WTC11 (cell line): ENCODE data around the gene KRT32. TPM values are rescaled to one million over a fixed set of nuclear protein-coding genes. Genes with fewer than 3 reads are reported as not detected.

ENCODE experiments used
- ATAC-seq: fragments of 200-7000 bp; cut with Tn5 transposase; 2 replicates; pipeline ENCODE4 v1.10.0; 2021; ENCODE audit warnings: mild to moderate bottlenecking, moderate library complexity
- CTCF ChIA-PET: fragments of 300-600 bp; sonication (Branson Sonifier 250); formaldehyde crosslinking; loops from one replicate; lab custom pipeline; 2021; ENCODE audit warnings: antibody characterized with exemption; lab: Charles Lee
- POLR2A ChIA-PET: fragments of 350-600 bp; sonication (Branson Sonifier 250); formaldehyde crosslinking; loops from one replicate; lab custom pipeline; 2021; ENCODE audit warnings: antibody characterized with exemption; lab: Charles Lee
- DNase-seq: peaks from one replicate; pipeline ENCODE4 v3.0.0; 2021; ENCODE audit warnings: low spot score
- H3K27ac Mint-ChIP-seq: 2 replicates; pipeline ENCODE4 v1.8.0; 2021; ENCODE audit warnings: mixed read lengths
- H3K27me3 Mint-ChIP-seq: 2 replicates; pipeline ENCODE4 v1.8.0; 2021; ENCODE audit warnings: low read depth, mild to moderate bottlenecking, moderate library complexity, mixed read lengths
- H3K36me3 Mint-ChIP-seq: 2 replicates; pipeline ENCODE4 v1.8.0; 2021; ENCODE audit warnings: mixed read lengths
- H3K4me1 Mint-ChIP-seq: 2 replicates; pipeline ENCODE4 v1.8.0; 2022; ENCODE audit warnings: mixed read lengths
- H3K4me3 Mint-ChIP-seq: 2 replicates; pipeline ENCODE4 v1.8.0; 2021; ENCODE audit warnings: mild to moderate bottlenecking, moderate library complexity, mixed read lengths
- H3K9me3 Mint-ChIP-seq: 2 replicates; pipeline ENCODE4 v1.8.0; 2021; ENCODE audit warnings: mixed read lengths
- E2F1 ChIP-seq: sonication (generic); formaldehyde crosslinking; IDR thresholded peaks from 2 replicates; pipeline ENCODE4 v1.8.0; 2022; ENCODE audit warnings: mild to moderate bottlenecking, missing genetic modification reagents
- GABPB1 ChIP-seq: sonication (generic); formaldehyde crosslinking; IDR thresholded peaks from 2 replicates; pipeline ENCODE4 v1.8.1; 2023; ENCODE audit warnings: mild to moderate bottlenecking, missing genetic modification reagents
- GRHL2 ChIP-seq: fragments of 250-450 bp; sonication (Bioruptor Pico); IDR thresholded peaks from 2 replicates; pipeline ENCODE4 v1.8.0; 2022; ENCODE audit warnings: mild to moderate bottlenecking, moderate library complexity; ENCODE audit not compliant: insufficient replicate concordance, severe bottlenecking
- MAX ChIP-seq: sonication (generic); formaldehyde crosslinking; IDR thresholded peaks from 2 replicates; pipeline ENCODE4 v1.8.0; 2022; ENCODE audit warnings: mild to moderate bottlenecking, missing genetic modification reagents
- NR2C2 ChIP-seq: sonication (generic); formaldehyde crosslinking; IDR thresholded peaks from 2 replicates; pipeline ENCODE4 v1.8.0; 2022; ENCODE audit warnings: mild to moderate bottlenecking, missing genetic modification reagents
- PREB ChIP-seq: sonication (generic); formaldehyde crosslinking; IDR thresholded peaks from 2 replicates; pipeline ENCODE4 v1.8.1; 2022; ENCODE audit warnings: mild to moderate bottlenecking, missing genetic modification reagents, moderate library complexity, borderline replicate concordance
- RORB ChIP-seq: fragments of 250-450 bp; sonication (Bioruptor Pico); IDR thresholded peaks from 2 replicates; pipeline ENCODE4 v1.9.0; 2021; ENCODE audit warnings: mild to moderate bottlenecking
- SOX15 ChIP-seq: fragments of 250-450 bp; sonication (Bioruptor Pico); IDR thresholded peaks from 2 replicates; pipeline ENCODE4 v1.9.0; 2021; ENCODE audit warnings: mild to moderate bottlenecking
- SP1 ChIP-seq: sonication (generic); formaldehyde crosslinking; conservative IDR thresholded peaks from 2 replicates; pipeline ENCODE4 v1.8.1; 2022; ENCODE audit warnings: missing genetic modification reagents
- STAT6 ChIP-seq: sonication (generic); formaldehyde crosslinking; conservative IDR thresholded peaks from 2 replicates; pipeline ENCODE4 v1.8.1; 2023; ENCODE audit warnings: mild to moderate bottlenecking, low read depth, missing genetic modification reagents, moderate library complexity
- TCF7 ChIP-seq: sonication (generic); formaldehyde crosslinking; IDR thresholded peaks from 2 replicates; pipeline ENCODE4 v1.8.0; 2022; ENCODE audit warnings: mild to moderate bottlenecking, low read depth, missing genetic modification reagents, moderate library complexity
- TP53 ChIP-seq: sonication (generic); formaldehyde crosslinking; IDR thresholded peaks from 2 replicates; pipeline ENCODE4 v1.8.1; 2023; ENCODE audit warnings: mild to moderate bottlenecking, missing genetic modification reagents
- total RNA-seq: library from RNA; stranded (reverse); gene quantifications from 3 replicates; pipeline ENCODE4 v1.2.3, GENCODE V29; 2021
- TF ChIP-seq, protein P1 (sequence below): sonication (generic); formaldehyde crosslinking; IDR thresholded peaks from 2 replicates; pipeline ENCODE4 v1.8.1; 2022; ENCODE audit warnings: missing genetic modification reagents, borderline replicate concordance
- TF ChIP-seq, protein P2 (sequence below): fragments of 250-450 bp; sonication (Bioruptor Pico); IDR thresholded peaks from 2 replicates; pipeline ENCODE4 v2.1.2; 2022; ENCODE audit warnings: mild to moderate bottlenecking, moderate library complexity
- TF ChIP-seq, protein P3 (sequence below): sonication (generic); formaldehyde crosslinking; IDR thresholded peaks from 2 replicates; pipeline ENCODE4 v1.8.1; 2022; ENCODE audit warnings: mild to moderate bottlenecking, moderate library complexity, missing genetic modification reagents
- TF ChIP-seq, protein P4 (sequence below): sonication (generic); formaldehyde crosslinking; IDR thresholded peaks from 2 replicates; pipeline ENCODE4 v1.8.1; 2023; ENCODE audit warnings: mild to moderate bottlenecking, moderate library complexity, missing genetic modification reagents
- TF ChIP-seq, protein P5 (sequence below): fragments of 200-600 bp; IDR thresholded peaks from 2 replicates; pipeline ENCODE4 v1.8.0; 2022; ENCODE audit warnings: antibody characterized with exemption

The KRT32 gene
- total RNA-seq, 1 experiment from 2014 or later: not detected

- no peak for TF ChIP-seq MAX (CRISPR knock-in tag)
These were observed 31.1 kb upstream of the KRT32 start (continued) for GRCh38 chr17:41498276-41498675.

- no peak overlapping the region for H3K27ac Mint-ChIP-seq
- POLR2A ChIA-PET: no interaction called here
- TF ChIP-seq RORB (CRISPR knock-in tag) (no peak), SOX15 (CRISPR knock-in tag) (no peak), E2F1 (CRISPR knock-in tag) (no peak), NR2C2 (CRISPR knock-in tag) (no peak), TP53 (CRISPR knock-in tag) (no peak), GRHL2 (CRISPR knock-in tag) (no peak), SP1 (CRISPR knock-in tag) (no peak), TCF7 (CRISPR knock-in tag) (no peak), STAT6 (CRISPR knock-in tag) (no peak), PREB (CRISPR knock-in tag) (no peak), GABPB1 (CRISPR knock-in tag) (peak; percentile 22; the same call in 1 of the 2 replicates)
- TF ChIP-seq, protein P1, sequence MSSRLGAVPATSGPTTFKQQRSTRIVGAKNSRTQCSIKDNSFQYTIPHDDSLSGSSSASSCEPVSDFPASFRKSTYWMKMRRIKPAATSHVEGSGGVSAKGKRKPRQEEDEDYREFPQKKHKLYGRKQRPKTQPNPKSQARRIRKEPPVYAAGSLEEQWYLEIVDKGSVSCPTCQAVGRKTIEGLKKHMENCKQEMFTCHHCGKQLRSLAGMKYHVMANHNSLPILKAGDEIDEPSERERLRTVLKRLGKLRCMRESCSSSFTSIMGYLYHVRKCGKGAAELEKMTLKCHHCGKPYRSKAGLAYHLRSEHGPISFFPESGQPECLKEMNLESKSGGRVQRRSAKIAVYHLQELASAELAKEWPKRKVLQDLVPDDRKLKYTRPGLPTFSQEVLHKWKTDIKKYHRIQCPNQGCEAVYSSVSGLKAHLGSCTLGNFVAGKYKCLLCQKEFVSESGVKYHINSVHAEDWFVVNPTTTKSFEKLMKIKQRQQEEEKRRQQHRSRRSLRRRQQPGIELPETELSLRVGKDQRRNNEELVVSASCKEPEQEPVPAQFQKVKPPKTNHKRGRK (CRISPR knock-in tag): no peak
- TF ChIP-seq, protein P2, sequence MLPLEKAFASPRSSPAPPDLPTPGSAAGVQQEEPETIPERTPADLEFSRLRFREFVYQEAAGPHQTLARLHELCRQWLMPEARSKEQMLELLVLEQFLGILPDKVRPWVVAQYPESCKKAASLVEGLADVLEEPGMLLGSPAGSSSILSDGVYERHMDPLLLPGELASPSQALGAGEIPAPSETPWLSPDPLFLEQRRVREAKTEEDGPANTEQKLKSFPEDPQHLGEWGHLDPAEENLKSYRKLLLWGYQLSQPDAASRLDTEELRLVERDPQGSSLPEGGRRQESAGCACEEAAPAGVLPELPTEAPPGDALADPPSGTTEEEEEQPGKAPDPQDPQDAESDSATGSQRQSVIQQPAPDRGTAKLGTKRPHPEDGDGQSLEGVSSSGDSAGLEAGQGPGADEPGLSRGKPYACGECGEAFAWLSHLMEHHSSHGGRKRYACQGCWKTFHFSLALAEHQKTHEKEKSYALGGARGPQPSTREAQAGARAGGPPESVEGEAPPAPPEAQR: no peak
- TF ChIP-seq, protein P3, sequence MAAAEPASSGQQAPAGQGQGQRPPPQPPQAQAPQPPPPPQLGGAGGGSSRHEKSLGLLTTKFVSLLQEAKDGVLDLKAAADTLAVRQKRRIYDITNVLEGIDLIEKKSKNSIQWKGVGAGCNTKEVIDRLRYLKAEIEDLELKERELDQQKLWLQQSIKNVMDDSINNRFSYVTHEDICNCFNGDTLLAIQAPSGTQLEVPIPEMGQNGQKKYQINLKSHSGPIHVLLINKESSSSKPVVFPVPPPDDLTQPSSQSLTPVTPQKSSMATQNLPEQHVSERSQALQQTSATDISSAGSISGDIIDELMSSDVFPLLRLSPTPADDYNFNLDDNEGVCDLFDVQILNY (CRISPR knock-in tag): no peak
- TF ChIP-seq, protein P4, sequence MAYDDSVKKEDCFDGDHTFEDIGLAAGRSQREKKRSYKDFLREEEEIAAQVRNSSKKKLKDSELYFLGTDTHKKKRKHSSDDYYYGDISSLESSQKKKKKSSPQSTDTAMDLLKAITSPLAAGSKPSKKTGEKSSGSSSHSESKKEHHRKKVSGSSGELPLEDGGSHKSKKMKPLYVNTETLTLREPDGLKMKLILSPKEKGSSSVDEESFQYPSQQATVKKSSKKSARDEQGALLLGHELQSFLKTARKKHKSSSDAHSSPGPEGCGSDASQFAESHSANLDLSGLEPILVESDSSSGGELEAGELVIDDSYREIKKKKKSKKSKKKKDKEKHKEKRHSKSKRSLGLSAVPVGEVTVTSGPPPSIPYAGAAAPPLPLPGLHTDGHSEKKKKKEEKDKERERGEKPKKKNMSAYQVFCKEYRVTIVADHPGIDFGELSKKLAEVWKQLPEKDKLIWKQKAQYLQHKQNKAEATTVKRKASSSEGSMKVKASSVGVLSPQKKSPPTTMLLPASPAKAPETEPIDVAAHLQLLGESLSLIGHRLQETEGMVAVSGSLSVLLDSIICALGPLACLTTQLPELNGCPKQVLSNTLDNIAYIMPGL (CRISPR knock-in tag): no peak
- TF ChIP-seq, protein P5, sequence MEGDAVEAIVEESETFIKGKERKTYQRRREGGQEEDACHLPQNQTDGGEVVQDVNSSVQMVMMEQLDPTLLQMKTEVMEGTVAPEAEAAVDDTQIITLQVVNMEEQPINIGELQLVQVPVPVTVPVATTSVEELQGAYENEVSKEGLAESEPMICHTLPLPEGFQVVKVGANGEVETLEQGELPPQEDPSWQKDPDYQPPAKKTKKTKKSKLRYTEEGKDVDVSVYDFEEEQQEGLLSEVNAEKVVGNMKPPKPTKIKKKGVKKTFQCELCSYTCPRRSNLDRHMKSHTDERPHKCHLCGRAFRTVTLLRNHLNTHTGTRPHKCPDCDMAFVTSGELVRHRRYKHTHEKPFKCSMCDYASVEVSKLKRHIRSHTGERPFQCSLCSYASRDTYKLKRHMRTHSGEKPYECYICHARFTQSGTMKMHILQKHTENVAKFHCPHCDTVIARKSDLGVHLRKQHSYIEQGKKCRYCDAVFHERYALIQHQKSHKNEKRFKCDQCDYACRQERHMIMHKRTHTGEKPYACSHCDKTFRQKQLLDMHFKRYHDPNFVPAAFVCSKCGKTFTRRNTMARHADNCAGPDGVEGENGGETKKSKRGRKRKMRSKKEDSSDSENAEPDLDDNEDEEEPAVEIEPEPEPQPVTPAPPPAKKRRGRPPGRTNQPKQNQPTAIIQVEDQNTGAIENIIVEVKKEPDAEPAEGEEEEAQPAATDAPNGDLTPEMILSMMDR: peak; percentile 46; the same call in 1 of the 2 replicates
These were observed 29.8 kb upstream of the KRT32 start for GRCh38 chr17:41496803-41497484.

More at GRCh38 chr17:41496803-41497484, 29.8 kb upstream of the KRT32 start:
- H3K4me1 Mint-ChIP-seq: peaks cover 37% of the 10 kb centered on the region
- no peaks in the 10 kb centered on the region for H3K9me3 Mint-ChIP-seq
- CTCF ChIA-PET: interaction anchor here (0.5 to 4.2 kb wide), 8 partner anchors 9 to 166 kb away, joined by 3 to 32 read pairs (median 8); no protein-coding TSS in a partner anchor
- DNase-seq: peak; percentile 81
- peaks cover 2% of the 10 kb centered on the region; the same call in 1 of the 2 replicates for H3K27me3 Mint-ChIP-seq
- H3K36me3 Mint-ChIP-seq: no peaks in the 10 kb centered on the region
- H3K4me3 Mint-ChIP-seq: no peak overlapping the region
- peak; percentile 94 for ATAC-seq
